ENCODE results near the gene AKR1A1. TPM values are rescaled to one million over a fixed set of nuclear protein-coding genes. Genes with fewer than 3 reads are reported as not detected.
"Not testable (repeated sequence)": the region's sequence is repeated elsewhere in the genome, so short reads cannot be mapped to it uniquely, and the experiment has no call there.

AKR1A1 gene
- total RNA-seq (2014; rRNA removed; shearing (Covaris generic); ENCODE audit: low replicate concordance) = 60.7 and 93.8 TPM in 2 replicates

GRCh38 chr1:45550401-45551351 is at the start of gene AKR1A1:
Gene AKR1A1 (plus strand): TSS chr1:45550826. CDS start chr1:45561795, 10,969 bp downstream.
- H3K4me3 ChIP-seq = peak within 1 kb of the TSS; percentile 63
- peaks cover 17% of the 10 kb centered on the region for H3K36me3 ChIP-seq
- peak; percentile 90 for DNase-seq
- no peaks in the 10 kb centered on the region for H3K9me3 ChIP-seq
- H3K27me3 ChIP-seq = no peaks in the 10 kb centered on the region

- Histone ChIP-seq H3K9me3 (no peaks in the 10 kb centered on the region), H3K4me3 (no peak overlapping the region), H3K36me3 (no peaks in the 10 kb centered on the region), H3K27me3 (no peaks in the 10 kb centered on the region)
- no peak for DNase-seq
Measured at GRCh38 chr1:45501505-45501859, 49.1 kb upstream of the AKR1A1 start.

- no peaks in the 10 kb centered on the region for H3K9me3 ChIP-seq
- no peak for DNase-seq
- H3K36me3 ChIP-seq = peaks cover under 1% of the 10 kb centered on the region; the same call in 1 of the 2 replicates
- no peaks in the 10 kb centered on the region for H3K27me3 ChIP-seq
- H3K4me3 ChIP-seq = no peak overlapping the region
Measured at GRCh38 chr1:45503462-45504360, 46.9 kb upstream of the AKR1A1 start.

- no peaks in the 10 kb centered on the region for H3K9me3 ChIP-seq
- DNase-seq = no peak
- no peaks in the 10 kb centered on the region for H3K27me3 ChIP-seq
- no peak overlapping the region for H3K4me3 ChIP-seq
- peaks cover 29% of the 10 kb centered on the region for H3K36me3 ChIP-seq
Measured at GRCh38 chr1:45507195-45507594, 43.4 kb upstream of the AKR1A1 start.

GRCh38 chr1:45507893-45508292 is 42.7 kb upstream of the AKR1A1 start:
- Histone ChIP-seq H3K4me3 (no peak overlapping the region), H3K36me3 (peaks cover 36% of the 10 kb centered on the region)
- no peak for DNase-seq

GRCh38 chr1:45508295-45509151 is 42.1 kb upstream of the AKR1A1 start:
- H3K27me3 ChIP-seq = no peaks in the 10 kb centered on the region
- no peaks in the 10 kb centered on the region for H3K9me3 ChIP-seq
- H3K4me3 ChIP-seq = no peak overlapping the region
- H3K36me3 ChIP-seq = peaks cover 42% of the 10 kb centered on the region
- no peak for DNase-seq

More at GRCh38 chr1:45507893-45508292, 42.7 kb upstream of the AKR1A1 start:
- Histone ChIP-seq H3K9me3 (no peaks in the 10 kb centered on the region), H3K27me3 (no peaks in the 10 kb centered on the region)

- Histone ChIP-seq H3K9me3 (no peaks in the 10 kb centered on the region), H3K36me3 (peaks cover 59% of the 10 kb centered on the region), H3K4me3 (no peak overlapping the region), H3K27me3 (no peaks in the 10 kb centered on the region)
- DNase-seq = no peak
Measured at GRCh38 chr1:45510036-45510971, 40.3 kb upstream of the AKR1A1 start.

- H3K27me3 ChIP-seq = no peaks in the 10 kb centered on the region
- H3K4me3 ChIP-seq = no peak overlapping the region
- H3K9me3 ChIP-seq = no peaks in the 10 kb centered on the region
- peaks cover 65% of the 10 kb centered on the region for H3K36me3 ChIP-seq
- DNase-seq = no peak
Measured at GRCh38 chr1:45510972-45511527, 39.6 kb upstream of the AKR1A1 start.

- peak; percentile 57 for DNase-seq
- Histone ChIP-seq H3K27me3 (no peaks in the 10 kb centered on the region), H3K9me3 (no peaks in the 10 kb centered on the region), H3K36me3 (peaks cover 79% of the 10 kb centered on the region), H3K4me3 (no peak overlapping the region)
Measured at GRCh38 chr1:45512641-45513054, 38.0 kb upstream of the AKR1A1 start.

- H3K27me3 ChIP-seq, H3K9me3 ChIP-seq, DNase-seq, H3K4me3 ChIP-seq: not testable (repeated sequence)
- peaks cover 87% of the 10 kb centered on the region for H3K36me3 ChIP-seq
Measured at GRCh38 chr1:45513532-45514260, 36.9 kb upstream of the AKR1A1 start.

GRCh38 chr1:45516036-45516435 is 34.6 kb upstream of the AKR1A1 start:
- Histone ChIP-seq H3K27me3 (no peaks in the 10 kb centered on the region), H3K9me3 (no peaks in the 10 kb centered on the region), H3K36me3 (peaks cover 78% of the 10 kb centered on the region), H3K4me3 (no peak overlapping the region)
- no peak for DNase-seq

GRCh38 chr1:45516465-45516864 is 34.2 kb upstream of the AKR1A1 start:
- Histone ChIP-seq H3K9me3 (no peaks in the 10 kb centered on the region), H3K27me3 (no peaks in the 10 kb centered on the region), H3K4me3 (no peak overlapping the region), H3K36me3 (peaks cover 79% of the 10 kb centered on the region)
- DNase-seq = no peak

GRCh38 chr1:45518366-45518765 is 32.3 kb upstream of the AKR1A1 start:
- not testable (repeated sequence) for H3K27me3 ChIP-seq, DNase-seq, H3K9me3 ChIP-seq, H3K4me3 ChIP-seq
- H3K36me3 ChIP-seq = peaks cover 63% of the 10 kb centered on the region

GRCh38 chr1:45518910-45519309 is 31.7 kb upstream of the AKR1A1 start:
- Histone ChIP-seq H3K36me3 (peaks cover 57% of the 10 kb centered on the region), H3K4me3 (peak overlapping the region; percentile 84; the same call in 1 of the 2 replicates), H3K27me3 (no peaks in the 10 kb centered on the region), H3K9me3 (no peaks in the 10 kb centered on the region)
- DNase-seq = no peak

Measured in MG63 (cell line).